NOMO-1 treated with dmso at 0.1 percent for 144 hours (cell line): ENCODE data around the gene AGR3.

Source experiments
- DNase-seq: peaks from one replicate; lab custom pipeline; 2025; ENCODE audit not compliant: unreplicated experiment; lab: John Stamatoyannopoulos, UW

AGR3 gene

GRCh38 chr7:16838386-16838785, 43.4 kb downstream of the AGR3 start:
- DNase-seq: no peak

DNA sequence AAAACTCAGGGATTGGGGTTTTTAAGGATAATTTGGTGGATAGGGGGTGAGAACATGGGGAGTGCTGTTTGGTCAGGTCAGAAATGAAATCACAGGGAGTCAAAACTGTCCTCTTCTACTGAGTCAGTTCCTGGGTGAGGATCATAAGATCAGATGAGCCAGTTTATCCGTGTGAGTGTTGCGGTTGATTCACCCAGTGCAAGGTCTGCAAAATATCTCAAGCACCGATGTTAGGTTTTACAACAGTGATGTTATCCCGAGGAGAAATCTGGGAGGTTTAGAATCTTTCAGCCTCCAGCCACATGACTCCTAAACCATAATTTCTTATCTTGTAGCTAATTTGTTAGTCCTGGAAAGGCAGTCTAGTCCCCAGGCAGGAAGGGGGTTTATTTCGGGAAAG, 45.3 kb downstream of the AGR3 start:
- no peak for DNase-seq

- DNase-seq: no peak
Observed at GRCh38 chr7:16833373-16833772, 48.4 kb downstream of the AGR3 start.

- no peak for DNase-seq
Observed at GRCh38 chr7:16826060-16826459, 55.7 kb downstream of the AGR3 start.

DNA sequence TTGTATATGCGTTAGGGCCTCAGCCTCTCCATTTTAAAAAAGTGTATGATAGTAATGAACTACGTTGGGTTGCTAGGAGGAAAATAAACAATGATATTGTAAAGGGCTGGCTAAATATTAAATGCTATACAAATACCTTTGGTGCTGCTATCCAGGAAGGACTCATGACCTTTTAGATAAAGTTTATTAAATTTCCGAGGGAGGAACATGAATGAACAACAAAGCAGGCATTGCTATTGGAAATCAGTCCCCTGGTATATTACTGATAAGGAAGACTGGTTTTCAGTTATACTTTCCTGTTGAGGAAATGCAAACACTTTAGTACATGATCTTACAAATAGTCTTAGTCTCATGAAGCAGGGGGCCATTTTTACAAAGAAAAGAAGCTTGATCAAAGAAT, 59.8 kb downstream of the AGR3 start:
- DNase-seq: no peak

GRCh38 chr7:16818732-16819131, 63.1 kb downstream of the AGR3 start:
- no peak for DNase-seq

DNA sequence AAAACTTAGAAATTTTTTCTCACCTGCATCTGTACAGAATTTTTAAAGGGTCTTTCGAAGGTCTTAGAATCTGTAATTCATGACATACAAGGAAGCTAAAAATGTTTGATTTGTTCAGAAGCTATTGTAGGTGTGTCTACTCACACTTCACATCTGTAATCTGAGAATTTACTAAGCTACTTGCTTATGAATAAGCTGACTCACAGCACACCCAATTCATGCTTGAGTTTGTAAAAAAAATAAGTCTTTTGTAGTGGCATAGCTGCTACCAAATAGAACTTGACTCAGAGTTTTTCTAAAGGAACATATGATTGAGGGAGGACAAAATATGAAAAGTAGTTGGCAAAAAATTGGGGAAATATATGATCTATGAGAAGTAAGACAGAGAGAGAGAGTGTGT, 64.2 kb downstream of the AGR3 start:
- no peak for DNase-seq

- DNase-seq: peak; percentile 56
Observed at GRCh38 chr7:16816824-16817223, 65.0 kb downstream of the AGR3 start.

DNA sequence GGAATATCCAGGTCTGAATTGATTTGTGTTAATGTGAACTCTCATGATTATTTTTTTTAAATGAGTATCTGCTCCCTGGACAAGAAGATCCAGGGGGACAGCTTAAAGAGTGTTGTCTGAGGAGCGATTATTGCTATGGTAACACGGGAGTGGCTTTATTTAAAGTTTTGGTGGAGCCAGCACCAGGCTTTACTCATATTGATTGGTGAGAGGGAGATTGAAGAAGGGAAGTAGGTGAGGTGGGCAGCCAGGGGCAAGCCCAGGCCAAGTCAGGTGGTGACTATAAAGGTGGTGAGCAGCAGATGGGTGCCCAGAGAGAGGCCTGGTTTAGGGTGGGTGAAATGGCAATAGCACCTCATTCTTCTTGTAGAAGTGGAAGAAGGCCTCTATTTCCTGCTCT, 66.8 kb downstream of the AGR3 start:
- DNase-seq: no peak

DNA sequence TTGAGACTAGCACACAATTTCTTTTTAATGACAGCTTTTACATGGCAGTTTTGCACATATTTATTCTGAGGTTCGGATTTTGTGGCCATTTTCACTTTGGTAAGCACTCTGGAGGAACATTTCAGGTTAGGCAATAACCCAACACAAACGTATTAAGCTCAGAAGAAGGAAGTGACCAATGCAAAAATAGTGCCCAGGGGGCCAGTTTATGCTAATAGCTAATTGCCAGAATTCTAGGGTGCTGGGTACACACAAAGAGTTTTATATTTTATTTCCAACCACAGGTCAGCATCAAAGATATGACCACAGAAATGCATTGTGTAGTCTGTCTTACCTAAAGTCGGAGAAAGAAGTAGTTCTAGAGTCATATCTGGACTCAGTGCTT, 68.6 kb downstream of the AGR3 start:
- peak; percentile 53 for DNase-seq

DNA sequence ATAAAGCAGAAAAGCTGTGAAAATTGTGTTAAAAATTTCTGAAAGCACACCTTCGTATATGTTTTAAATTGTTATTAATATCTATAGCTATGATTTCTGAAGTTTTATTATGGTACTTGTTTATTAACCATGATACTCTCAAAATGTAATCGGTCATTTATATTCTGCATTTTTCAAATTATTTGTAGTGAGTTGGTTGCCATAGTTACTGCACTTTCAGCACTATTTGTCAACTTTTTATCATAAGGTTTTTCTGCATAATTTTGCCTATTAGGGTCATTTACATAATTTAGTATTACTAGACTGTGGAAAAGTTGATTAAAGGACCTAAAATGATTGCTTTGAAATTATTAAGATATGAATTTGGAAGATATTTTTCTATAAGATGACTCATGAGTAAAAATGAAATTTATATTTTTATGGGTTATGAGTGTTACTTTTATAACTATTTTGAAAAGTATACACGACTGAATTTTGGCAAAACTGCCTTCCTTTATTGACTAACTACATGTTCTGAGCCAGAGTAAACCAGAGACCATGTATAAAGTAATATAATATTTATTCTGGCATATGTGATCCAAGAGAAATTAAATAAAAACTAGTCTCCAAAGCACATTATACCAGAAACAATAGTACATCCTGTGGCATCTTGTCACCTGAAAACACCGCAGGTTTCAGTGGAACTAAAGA, 69.1 kb downstream of the AGR3 start:
- DNase-seq: no peak

GRCh38 chr7:16811551-16811950, 70.2 kb downstream of the AGR3 start:
- DNase-seq: no peak

- no peak for DNase-seq
Observed at GRCh38 chr7:16810573-16810972, 71.2 kb downstream of the AGR3 start.

- DNase-seq: no peak
Observed at GRCh38 chr7:16810112-16810511, 71.7 kb downstream of the AGR3 start.
